CD14-positive monocyte (primary cell): Measurements from ENCODE around the gene ERC1. TPM values are rescaled to one million over a fixed set of nuclear protein-coding genes. Genes with fewer than 3 reads are reported as not detected.

Experiments
- DNase-seq, 3 donors: peaks; one replicate each; pipeline ENCODE4 v3.0.0-alpha.2; 2011 to 2022
- H2AFZ ChIP-seq: 2 replicates; pipeline ENCODE4 v1.6.0; 2012; ENCODE audit warnings: mild to moderate bottlenecking, low read depth, low read length, inconsistent platforms; ENCODE audit not compliant: insufficient read depth, poor library complexity, severe bottlenecking
- H3K27ac ChIP-seq, 2 donors: 1 replicate in 1 of 2; 2 replicates in 1 of 2; pipeline ENCODE4 v1.5.1; 2012 to 2013; ENCODE audit warnings: low read length in 2 of 2, control low read depth in 1 of 2, inconsistent platforms in 1 of 2, low read depth in 1 of 2, mild to moderate bottlenecking in 1 of 2
- H3K27me3 ChIP-seq, 2 donors: one replicate each; pipeline versions ENCODE4 v1.6.0 to v1.6.1; 2011 to 2013; ENCODE audit warnings: low read length in 2 of 2; ENCODE audit not compliant: control insufficient read depth in 2 of 2, insufficient read depth in 2 of 2
- H3K36me3 ChIP-seq, 2 donors: replicated peaks in 1 of 2; 1 replicate in 1 of 2; 2 replicates in 1 of 2; pipeline versions ENCODE4 v1.5.1 to v1.6.1; 2012 to 2013; ENCODE audit warnings: low read length in 2 of 2, control low read depth in 1 of 2, inconsistent platforms in 1 of 2, mild to moderate bottlenecking in 1 of 2; ENCODE audit not compliant: insufficient read depth in 2 of 2, control insufficient read depth in 1 of 2
- H3K4me1 ChIP-seq, 2 donors: 1 replicate in 1 of 2; 2 replicates in 1 of 2; pipeline versions ENCODE4 v1.5.1 to v1.6.1; 2012 to 2013; ENCODE audit warnings: low read length in 2 of 2, control low read depth in 1 of 2, inconsistent platforms in 1 of 2, mild to moderate bottlenecking in 1 of 2, moderate library complexity in 1 of 2; ENCODE audit not compliant: insufficient read depth in 2 of 2, control insufficient read depth in 1 of 2
- H3K4me2 ChIP-seq: replicated peaks from 2 replicates; pipeline ENCODE3; 2012; ENCODE audit warnings: low read length, moderate library complexity, mild to moderate bottlenecking; ENCODE audit not compliant: poor library complexity, severe bottlenecking; ENCODE audit errors: extremely low read depth
- H3K4me3 ChIP-seq, 3 experiments: fragments of 200-600 bp in 1 of 3; sonication (generic) in 1 of 3; replicated peaks in 1 of 3; 1 replicate in 2 of 3; 2 replicates in 1 of 3; pipeline ENCODE4 v1.5.1; 2011 to 2013; ENCODE audit warnings: low read length in 3 of 3, mild to moderate bottlenecking in 3 of 3, control low read depth in 2 of 3, low read depth in 2 of 3, inconsistent platforms in 1 of 3, moderate library complexity in 1 of 3
- H3K79me2 ChIP-seq: 2 replicates; pipeline ENCODE4 v1.6.0; 2012; ENCODE audit warnings: mild to moderate bottlenecking, control low read depth, inconsistent platforms, low read length, moderate library complexity; ENCODE audit not compliant: insufficient read depth
- H3K9ac ChIP-seq: 2 replicates; pipeline ENCODE4 v1.6.0; 2017; ENCODE audit warnings: low read length, mild to moderate bottlenecking; ENCODE audit not compliant: insufficient read depth, poor library complexity, severe bottlenecking
- H3K9me3 ChIP-seq, 2 donors: replicated peaks in 1 of 2; 1 replicate in 1 of 2; 2 replicates in 1 of 2; pipeline versions ENCODE4 v1.5.1 to v1.6.1; 2012 to 2013; ENCODE audit warnings: low read length in 2 of 2, control low read depth in 1 of 2; ENCODE audit not compliant: control insufficient read depth in 1 of 2, insufficient read depth in 1 of 2
- H4K20me1 ChIP-seq: 2 replicates; pipeline ENCODE4 v1.6.0; 2012; ENCODE audit warnings: mild to moderate bottlenecking, low read length, control low read depth, moderate library complexity; ENCODE audit not compliant: insufficient read depth
- H3K27ac Mint-ChIP-seq, 7 donors: one replicate each; pipeline ENCODE4 v1.8.0; 2020; ENCODE audit warnings: mild to moderate bottlenecking in 7 of 7, mixed read lengths in 7 of 7, moderate library complexity in 6 of 7, inconsistent platforms in 2 of 7
- H3K27me3 Mint-ChIP-seq, 3 donors: one replicate each; pipeline ENCODE4 v1.8.0; 2021 to 2022; ENCODE audit warnings: low read depth in 3 of 3, mild to moderate bottlenecking in 3 of 3, mixed read lengths in 3 of 3, moderate library complexity in 3 of 3, inconsistent platforms in 1 of 3
- H3K36me3 Mint-ChIP-seq, 2 donors: one replicate each; pipeline ENCODE4 v1.8.0; 2020; ENCODE audit warnings: mixed read lengths in 2 of 2, inconsistent platforms in 1 of 2, mild to moderate bottlenecking in 1 of 2
- H3K4me1 Mint-ChIP-seq: one replicate; pipeline ENCODE4 v1.8.0; 2020; ENCODE audit warnings: mild to moderate bottlenecking, mixed read lengths
- H3K4me3 Mint-ChIP-seq, 2 donors: one replicate each; pipeline ENCODE4 v1.8.0; 2020; ENCODE audit warnings: mild to moderate bottlenecking in 2 of 2, mixed read lengths in 2 of 2, moderate library complexity in 1 of 2
- H3K9me3 Mint-ChIP-seq, 7 donors: one replicate each; pipeline ENCODE4 v1.8.0; 2020 to 2022; ENCODE audit warnings: mixed read lengths in 7 of 7, mild to moderate bottlenecking in 6 of 7, moderate library complexity in 6 of 7, inconsistent platforms in 2 of 7
- CTCF ChIP-seq: fragments of 200-600 bp; IDR thresholded peaks from one replicate; pipeline ENCODE4 v1.8.0; 2022; ENCODE audit warnings: antibody characterized with exemption, mild to moderate bottlenecking
- WGBS: methylation state at CpG from one replicate; pipeline ENCODE4 v1.1.5; 2013; ENCODE audit warnings: missing lambda C conversion rate; ENCODE audit not compliant: insufficient coverage; 5-methylcytosine and 5-hydroxymethylcytosine counted together
- intact Hi-C, 2 donors: fragments of 100-400 bp; cut with micrococcal nuclease; formaldehyde crosslinking; loops; one replicate each; pipeline versions ENCODE4 v1.15.0 to v1.15.1; 2023
- polyA plus RNA-seq, 3 donors: library from polyadenylated mRNA; depleted of rRNA in 1 of 3; unstranded in 2 of 3; stranded (reverse) in 1 of 3; fragments of 300-500 nt in 2 of 3; fragments of >200 nt in 1 of 3; fragmentation: Illumina TruSeq in 2 of 3; gene quantifications; 1 replicate in 2 of 3; 2 replicates in 1 of 3; pipeline ENCODE4 v1.2.3, GENCODE V29; 2012 to 2021

ERC1 gene
- polyA plus RNA-seq, 3 donors, result 4.0 to 14.3 (median 5.1) TPM

DNA sequence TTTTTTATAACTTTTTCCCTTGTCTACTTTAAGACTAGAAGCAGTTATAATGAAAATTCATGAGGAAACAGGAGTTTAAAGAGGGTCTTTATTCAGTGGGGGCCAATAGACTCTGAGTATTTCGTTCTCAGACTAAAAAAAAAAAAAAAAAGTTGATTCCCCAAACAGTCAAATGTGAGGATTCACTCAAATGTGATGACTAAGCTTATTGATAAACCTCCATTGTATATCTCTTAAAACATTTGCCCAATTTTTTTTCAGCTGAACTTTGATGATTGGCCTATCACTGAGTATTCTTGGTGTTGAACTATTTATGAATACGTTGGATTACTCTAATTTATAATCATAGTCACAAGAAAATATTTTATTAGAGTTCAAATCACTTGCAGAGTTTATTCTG lies 265.3 kb downstream of the ERC1 start:
- peaks cover 2% of the 10 kb centered on the region for H3K4me1 Mint-ChIP-seq
- Histone ChIP-seq H3K9me3 (no peaks in the 10 kb centered on the region), H4K20me1 (no peaks in the 10 kb centered on the region), H3K4me3 (no peak overlapping the region), H3K4me1 (no peaks in the 10 kb centered on the region), H3K27me3 (no peaks in the 10 kb centered on the region), H2AFZ (no peak overlapping the region), H3K27ac (no peak overlapping the region), H3K79me2 (no peaks in the 10 kb centered on the region), H3K36me3 (peaks cover 4 to 13% of the 10 kb centered on the region in 2 donors), H3K9ac (no peak overlapping the region), H3K4me2 (no peak overlapping the region)
- TF ChIP-seq CTCF, result no peak
- no peaks in the 10 kb centered on the region for H3K27me3 Mint-ChIP-seq
- H3K36me3 Mint-ChIP-seq, result peaks cover 20 to 25% of the 10 kb centered on the region in 2 donors
- intact Hi-C loops, result no loop called here
- no peak overlapping the region for H3K4me3 Mint-ChIP-seq
- no CpG with 5 or more reads among the region's 2 CpGs for WGBS
- no peak overlapping the region for H3K27ac Mint-ChIP-seq
- DNase-seq, result no peak
- H3K9me3 Mint-ChIP-seq, result peaks cover 0 to 11% (median 0%) of the 10 kb centered on the region in 7 donors

DNA sequence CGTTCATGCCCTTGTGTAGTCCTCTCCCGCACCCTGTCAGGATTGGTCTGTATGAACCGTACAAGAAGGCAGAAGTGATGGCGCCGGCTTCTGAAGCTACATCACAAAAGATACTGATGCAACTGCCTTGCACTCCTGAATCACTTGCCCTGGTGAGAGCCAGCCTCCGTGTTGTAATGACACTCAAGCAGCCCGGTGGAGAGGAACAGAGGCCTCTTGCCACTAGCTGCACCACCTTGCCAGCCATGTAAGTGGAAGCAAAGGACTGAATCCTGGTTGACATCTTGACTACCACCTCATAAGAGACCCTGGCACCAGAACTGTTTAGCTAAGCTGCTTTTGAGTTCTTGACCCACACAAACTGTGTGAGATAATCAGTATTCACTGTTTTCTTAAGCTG lies 266.0 kb downstream of the ERC1 start:
- no peak for DNase-seq
- TF ChIP-seq CTCF, result no peak
- peaks cover 24 to 27% of the 10 kb centered on the region in 2 donors for H3K36me3 Mint-ChIP-seq
- H3K9me3 Mint-ChIP-seq, result peaks cover 0 to 11% (median 0%) of the 10 kb centered on the region in 7 donors
- Histone ChIP-seq H3K9ac (no peak overlapping the region), H2AFZ (no peak overlapping the region), H3K4me2 (no peak overlapping the region), H3K36me3 (peaks cover 4 to 13% of the 10 kb centered on the region in 2 donors), H3K4me3 (no peak overlapping the region), H3K9me3 (no peaks in the 10 kb centered on the region), H3K27ac (no peak overlapping the region), H4K20me1 (no peaks in the 10 kb centered on the region), H3K79me2 (no peaks in the 10 kb centered on the region), H3K4me1 (peaks cover 0 to 3% of the 10 kb centered on the region in 2 donors), H3K27me3 (no peaks in the 10 kb centered on the region)
- peaks cover 10% of the 10 kb centered on the region for H3K4me1 Mint-ChIP-seq
- 97% methylated on average over 7 of the region's 7 CpGs for WGBS
- no peak overlapping the region for H3K4me3 Mint-ChIP-seq
- no peaks in the 10 kb centered on the region for H3K27me3 Mint-ChIP-seq
- H3K27ac Mint-ChIP-seq, result no peak overlapping the region
- intact Hi-C loops, result no loop called here
